GM18907 (cell line): Measurements from ENCODE around the gene CPXM2.
"Not testable (repeated sequence)": the region's sequence is repeated elsewhere in the genome, so short reads cannot be mapped to it uniquely, and the experiment has no call there.

ENCODE experiments used
- ATAC-seq: cut with Tn5 transposase; IDR thresholded peaks from one replicate; pipeline ENCODE4 v1.9.1; 2021; ENCODE audit warnings: mild to moderate bottlenecking, moderate library complexity; ENCODE audit not compliant: unreplicated experiment

Gene CPXM2

GRCh38 chr10:123747426-123747825 lies 144.2 kb downstream of the CPXM2 start:
- ATAC-seq: no peak

- ATAC-seq: no peak
Observed at GRCh38 chr10:123746942-123747341, 144.7 kb downstream of the CPXM2 start.

- ATAC-seq: no peak
Observed at GRCh38 chr10:123746520-123746919, 145.1 kb downstream of the CPXM2 start.

- ATAC-seq: no peak
Observed at GRCh38 chr10:123746061-123746460, 145.5 kb downstream of the CPXM2 start.

- ATAC-seq: no peak
Observed at GRCh38 chr10:123744224-123744536, 147.4 kb downstream of the CPXM2 start.

GRCh38 chr10:123743441-123744223 lies 148.0 kb downstream of the CPXM2 start:
- no peak for ATAC-seq

GRCh38 chr10:123742751-123743440 lies 148.7 kb downstream of the CPXM2 start:
- ATAC-seq: no peak

GRCh38 chr10:123741711-123742110 lies 149.9 kb downstream of the CPXM2 start:
- ATAC-seq: no peak

- ATAC-seq: no peak
Observed at GRCh38 chr10:123741146-123741545, 150.5 kb downstream of the CPXM2 start.

GRCh38 chr10:123736917-123737316 lies 154.7 kb downstream of the CPXM2 start:
- ATAC-seq: not testable (repeated sequence)

GRCh38 chr10:123729523-123729922 lies 162.1 kb downstream of the CPXM2 start:
- ATAC-seq: no peak

- ATAC-seq: no peak
Observed at GRCh38 chr10:123726836-123727235, 164.8 kb downstream of the CPXM2 start.

- no peak for ATAC-seq
Observed at GRCh38 chr10:123726381-123726780, 165.2 kb downstream of the CPXM2 start.

GRCh38 chr10:123724747-123725146 lies 166.9 kb downstream of the CPXM2 start:
- no peak for ATAC-seq

GRCh38 chr10:123722351-123722750 lies 169.3 kb downstream of the CPXM2 start:
- ATAC-seq: no peak

- no peak for ATAC-seq
Observed at GRCh38 chr10:123721441-123722049, 170.1 kb downstream of the CPXM2 start.

- no peak for ATAC-seq
Observed at GRCh38 chr10:123720536-123720935, 171.1 kb downstream of the CPXM2 start.

- no peak for ATAC-seq
Observed at GRCh38 chr10:123718544-123719060, 173.0 kb downstream of the CPXM2 start.

GRCh38 chr10:123717336-123717735 lies 174.3 kb downstream of the CPXM2 start:
- ATAC-seq: no peak

- ATAC-seq: no peak
Observed at GRCh38 chr10:123715546-123715945, 176.1 kb downstream of the CPXM2 start.

- no peak for ATAC-seq
Observed at GRCh38 chr10:123706236-123706635, 185.4 kb downstream of the CPXM2 start.

GRCh38 chr10:123704812-123705211 lies 186.8 kb downstream of the CPXM2 start:
- no peak for ATAC-seq
